RWPE1 (cell line): ENCODE results near the gene TTC3.

ENCODE experiments used
- CTCF ChIA-PET: fragments of 350-600 bp; sonication (Branson Sonifier 250); formaldehyde crosslinking; extraction: SDS; loops from one replicate; lab custom pipeline; 2021; lab: Yijun Ruan, JAX
- POLR2A ChIA-PET: fragments of 400-600 bp; formaldehyde crosslinking; extraction: SDS; loops from one replicate; lab custom pipeline; 2020; ENCODE audit warnings: antibody characterized with exemption; ENCODE audit not compliant: low non-redundant PET; lab: Yijun Ruan, JAX
- DNase-seq: peaks from one replicate; pipeline ENCODE4 v3.0.0; 2012; ENCODE audit warnings: low spot score
- H3K27ac ChIP-seq: fragments of 450-650 bp; 2 replicates; pipeline ENCODE4 v1.5.1; 2017
- CTCF ChIP-seq: fragments of 450-650 bp; conservative IDR thresholded peaks from 2 replicates; pipeline ENCODE4 v1.5.1; 2017; ENCODE audit warnings: low read depth, mild to moderate bottlenecking

Gene TTC3

GRCh38 chr21:37193006-37193405, 120.0 kb downstream of the TTC3 start:
- ChIA-PET POLR2A (no interaction called here), CTCF (no interaction called here)
- TF ChIP-seq CTCF, result no peak
- H3K27ac ChIP-seq, result no peak overlapping the region
- no peak for DNase-seq

DNA sequence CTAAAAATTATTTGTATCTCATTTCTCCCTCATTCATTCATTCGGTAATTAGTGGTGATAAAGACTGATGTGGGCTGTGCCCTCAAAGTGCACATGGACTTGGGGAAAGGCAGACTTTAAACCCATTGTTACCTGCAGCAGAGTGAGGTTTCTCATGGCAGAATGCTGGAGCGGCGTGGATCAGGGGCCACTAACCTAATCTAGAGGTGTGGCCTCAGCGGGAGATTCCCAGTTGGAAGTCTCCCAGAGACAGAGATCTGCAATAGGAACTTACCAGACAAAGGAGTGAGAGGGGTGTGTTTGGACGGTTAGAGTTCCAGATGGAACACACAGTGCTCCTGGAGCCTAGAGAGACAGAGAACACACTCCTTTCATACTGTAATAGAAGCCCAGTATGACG, 120.6 kb downstream of the TTC3 start:
- POLR2A ChIA-PET, result no interaction called here
- no peak overlapping the region for H3K27ac ChIP-seq
- CTCF ChIA-PET, result no interaction called here
- no peak for TF ChIP-seq CTCF
- no peak for DNase-seq

DNA sequence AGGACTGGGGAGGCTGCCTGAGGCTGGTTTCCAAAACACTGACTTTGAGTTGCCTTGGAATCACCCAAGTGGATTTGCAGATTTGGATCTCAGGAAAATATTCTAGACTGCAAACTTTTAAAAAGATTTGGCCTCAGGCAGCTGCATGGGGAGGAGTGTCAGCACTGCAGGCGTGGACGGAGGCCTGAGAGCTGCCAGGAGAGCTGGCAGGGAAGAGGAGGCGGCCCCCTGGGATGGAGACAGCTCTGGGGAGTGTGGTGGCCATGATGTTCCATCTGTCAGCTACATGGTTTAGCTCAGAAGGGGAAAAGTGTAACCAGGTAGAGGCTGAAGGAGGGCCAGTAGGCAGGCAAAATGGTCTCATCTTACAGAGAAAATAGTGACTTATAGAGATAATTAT, 122.0 kb downstream of the TTC3 start:
- no peak overlapping the region for H3K27ac ChIP-seq
- TF ChIP-seq CTCF, result no peak
- ChIA-PET POLR2A (no interaction called here), CTCF (no interaction called here)
- no peak for DNase-seq

- H3K27ac ChIP-seq, result no peak overlapping the region
- POLR2A ChIA-PET, result no interaction called here
- DNase-seq, result no peak
- TF ChIP-seq CTCF, result no peak
- CTCF ChIA-PET, result no interaction called here
Measured at GRCh38 chr21:37195610-37196009, 122.6 kb downstream of the TTC3 start.

GRCh38 chr21:37196847-37197246, 123.8 kb downstream of the TTC3 start:
- no peak for DNase-seq

GRCh38 chr21:37197746-37198145, 124.7 kb downstream of the TTC3 start:
- H3K27ac ChIP-seq, result no peak overlapping the region
- DNase-seq, result no peak
- no peak for TF ChIP-seq CTCF
- CTCF ChIA-PET, result no interaction called here
- POLR2A ChIA-PET, result no interaction called here

More at GRCh38 chr21:37196847-37197246, 123.8 kb downstream of the TTC3 start:
- H3K27ac ChIP-seq, result no peak overlapping the region
- ChIA-PET POLR2A (no interaction called here), CTCF (interaction anchor here (0.7 kb wide), 1 partner anchor 1028 kb away, joined by 8 read pairs; no protein-coding TSS in a partner anchor)
- TF ChIP-seq CTCF, result no peak
